Measurements from ENCODE around the gene GUCY1A2.

Gene GUCY1A2

DNA sequence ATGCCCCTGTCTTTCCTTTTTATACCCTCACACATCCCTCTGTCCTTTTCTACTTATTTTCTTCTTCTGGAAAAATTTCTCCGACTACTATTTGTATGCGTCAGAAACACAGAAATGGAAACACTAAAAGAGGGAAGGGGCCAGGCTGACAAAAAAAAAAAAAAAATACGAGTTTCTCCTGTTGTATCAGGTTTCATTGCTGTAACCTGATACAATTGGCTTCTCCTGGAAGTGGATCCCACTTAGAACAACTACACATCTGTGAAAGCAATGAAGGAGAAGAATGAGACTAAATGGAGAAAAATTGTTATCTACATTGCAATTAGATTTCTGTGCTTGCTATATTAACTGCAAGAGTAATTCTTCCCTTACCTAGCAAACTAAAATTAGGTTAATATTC, 393.9 kb downstream of the GUCY1A2 start:
- DNase-seq = no peak

Data from SW 1271 (cell line).